RWPE2 (cell line): ENCODE results near the gene PXMP4.

Experiments used
- ATAC-seq: fragments of 200-7000 bp; cut with Tn5 transposase; 3 replicates; pipeline ENCODE4 v1.9.1; 2021; ENCODE audit warnings: low read depth
- DNase-seq: peaks from one replicate; pipeline ENCODE4 v3.0.0-alpha.2; 2020; ENCODE audit warnings: low spot score
- H3K27ac ChIP-seq: fragments of 450-650 bp; 2 replicates; pipeline ENCODE4 v1.5.1; 2017; ENCODE audit warnings: mild to moderate bottlenecking; ENCODE audit not compliant: poor library complexity, severe bottlenecking
- H3K27me3 ChIP-seq: fragments of 250-450 bp; sonication (Bioruptor Pico); 2 replicates; pipeline ENCODE4 v1.5.1; 2021; ENCODE audit warnings: mild to moderate bottlenecking, moderate library complexity; ENCODE audit not compliant: insufficient read depth, poor library complexity, severe bottlenecking
- H3K36me3 ChIP-seq: fragments of 250-450 bp; sonication (Bioruptor Pico); 2 replicates; pipeline ENCODE4 v1.5.1; 2020; ENCODE audit warnings: low read depth, mild to moderate bottlenecking, moderate library complexity
- H3K4me1 ChIP-seq: fragments of 250-450 bp; sonication (Bioruptor Pico); 2 replicates; pipeline ENCODE4 v1.5.1; 2021; ENCODE audit warnings: mild to moderate bottlenecking, moderate library complexity; ENCODE audit not compliant: insufficient read depth, poor library complexity, severe bottlenecking
- H3K4me3 ChIP-seq: fragments of 250-450 bp; sonication (Bioruptor Pico); 2 replicates; pipeline ENCODE4 v1.5.1; 2021; ENCODE audit warnings: mild to moderate bottlenecking, moderate library complexity; ENCODE audit not compliant: severe bottlenecking
- H3K9me3 ChIP-seq: fragments of 250-450 bp; sonication (Bioruptor Pico); 2 replicates; pipeline ENCODE4 v1.5.1; 2021; ENCODE audit warnings: mild to moderate bottlenecking, moderate library complexity; ENCODE audit not compliant: severe bottlenecking
- TF ChIP-seq, protein P1 (sequence below): fragments of 450-650 bp; IDR thresholded peaks from one replicate; pipeline ENCODE4 v1.5.1; 2017; ENCODE audit warnings: mild to moderate bottlenecking, moderate library complexity; ENCODE audit not compliant: poor library complexity, severe bottlenecking

The PXMP4 gene

DNA sequence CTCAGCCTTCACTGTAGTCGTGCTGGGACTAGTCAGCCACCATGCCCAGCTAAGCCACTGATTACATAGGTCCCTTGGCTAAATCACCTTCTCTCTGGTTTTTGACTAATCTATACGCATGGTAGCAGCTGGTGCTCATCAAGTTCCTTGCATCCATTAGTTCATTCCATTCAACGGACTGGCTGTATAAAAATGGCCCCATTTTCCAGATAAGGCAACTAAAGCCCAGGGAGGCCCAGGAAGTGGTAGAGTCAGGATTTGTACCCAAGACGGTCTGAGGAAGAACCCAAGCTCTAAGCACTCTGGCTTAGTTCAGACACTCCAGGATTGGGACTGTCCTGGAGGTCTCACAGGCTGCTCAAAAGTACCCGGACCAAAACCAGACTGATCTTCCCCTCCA, 38.8 kb downstream of the PXMP4 start:
- Histone ChIP-seq H3K27me3 (no peaks in the 10 kb centered on the region), H3K4me3 (no peak overlapping the region), H3K9me3 (no peaks in the 10 kb centered on the region), H3K36me3 (peaks cover 67% of the 10 kb centered on the region), H3K27ac (no peak overlapping the region), H3K4me1 (peaks cover 10% of the 10 kb centered on the region)
- ATAC-seq (no peak), DNase-seq (no peak)
- TF ChIP-seq, protein P1, sequence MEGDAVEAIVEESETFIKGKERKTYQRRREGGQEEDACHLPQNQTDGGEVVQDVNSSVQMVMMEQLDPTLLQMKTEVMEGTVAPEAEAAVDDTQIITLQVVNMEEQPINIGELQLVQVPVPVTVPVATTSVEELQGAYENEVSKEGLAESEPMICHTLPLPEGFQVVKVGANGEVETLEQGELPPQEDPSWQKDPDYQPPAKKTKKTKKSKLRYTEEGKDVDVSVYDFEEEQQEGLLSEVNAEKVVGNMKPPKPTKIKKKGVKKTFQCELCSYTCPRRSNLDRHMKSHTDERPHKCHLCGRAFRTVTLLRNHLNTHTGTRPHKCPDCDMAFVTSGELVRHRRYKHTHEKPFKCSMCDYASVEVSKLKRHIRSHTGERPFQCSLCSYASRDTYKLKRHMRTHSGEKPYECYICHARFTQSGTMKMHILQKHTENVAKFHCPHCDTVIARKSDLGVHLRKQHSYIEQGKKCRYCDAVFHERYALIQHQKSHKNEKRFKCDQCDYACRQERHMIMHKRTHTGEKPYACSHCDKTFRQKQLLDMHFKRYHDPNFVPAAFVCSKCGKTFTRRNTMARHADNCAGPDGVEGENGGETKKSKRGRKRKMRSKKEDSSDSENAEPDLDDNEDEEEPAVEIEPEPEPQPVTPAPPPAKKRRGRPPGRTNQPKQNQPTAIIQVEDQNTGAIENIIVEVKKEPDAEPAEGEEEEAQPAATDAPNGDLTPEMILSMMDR: no peak

DNA sequence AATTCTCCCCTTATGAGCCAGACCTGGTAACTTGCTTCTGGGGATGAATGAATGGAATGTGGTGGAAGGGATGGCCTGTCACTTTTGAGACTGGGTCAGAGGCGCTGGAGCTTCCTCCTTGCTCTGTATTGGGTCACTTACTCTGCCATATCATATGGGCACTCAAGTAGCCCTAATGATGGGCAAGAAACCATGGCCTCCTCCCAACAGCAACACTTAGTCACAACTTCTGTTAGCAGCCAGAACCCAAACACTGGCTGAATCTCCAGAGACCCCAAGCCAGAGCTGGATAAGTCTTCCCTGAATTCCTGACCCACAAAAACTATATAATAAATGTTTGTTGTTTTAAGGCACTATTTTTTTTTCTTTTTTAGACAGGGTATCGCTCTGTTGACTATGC, 39.4 kb downstream of the PXMP4 start:
- Histone ChIP-seq H3K4me1 (peaks cover 10% of the 10 kb centered on the region), H3K36me3 (peaks cover 70% of the 10 kb centered on the region), H3K9me3 (no peaks in the 10 kb centered on the region), H3K4me3 (no peak overlapping the region), H3K27ac (no peak overlapping the region), H3K27me3 (no peaks in the 10 kb centered on the region)
- TF ChIP-seq, protein P1: no peak
- DNase-seq: no peak
- ATAC-seq: no peak

DNA sequence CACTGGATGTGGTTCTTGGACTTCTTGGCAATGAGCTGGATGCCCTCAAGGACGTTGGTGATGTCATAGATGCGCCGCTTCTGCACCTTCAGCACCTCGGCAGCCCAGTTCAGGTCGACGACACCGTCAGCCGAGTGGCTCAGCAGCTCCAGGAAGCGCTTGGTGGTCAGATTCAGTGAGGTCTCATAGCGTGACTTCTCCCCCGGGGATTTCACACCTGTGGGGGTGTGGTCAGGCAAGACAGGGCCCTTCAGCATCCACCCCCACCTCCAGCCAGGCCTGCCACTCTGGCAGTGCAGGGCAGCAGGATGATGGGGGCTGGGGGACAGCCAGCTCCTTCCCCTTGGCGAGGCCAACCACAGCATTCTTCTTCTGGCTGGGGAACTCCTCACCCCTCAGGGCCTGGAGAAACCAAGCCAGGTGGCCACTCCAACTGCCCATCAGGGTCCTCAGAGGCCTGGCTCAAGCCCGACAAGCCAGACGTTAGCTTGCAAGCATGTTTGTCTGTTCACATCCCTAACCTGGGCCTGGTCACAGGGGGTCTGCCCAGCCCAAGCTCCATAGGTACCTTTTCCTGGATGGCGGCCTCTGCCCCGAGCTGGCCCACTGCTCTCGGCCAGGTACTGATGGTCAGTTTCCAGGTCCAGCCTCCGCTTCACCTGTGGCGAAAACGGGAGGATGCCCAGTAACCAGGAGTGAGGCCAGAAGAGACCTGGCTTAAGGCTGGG, 40.2 kb downstream of the PXMP4 start:
- Histone ChIP-seq H3K27me3 (no peaks in the 10 kb centered on the region), H3K4me1 (peaks cover 5% of the 10 kb centered on the region), H3K36me3 (peaks cover 70% of the 10 kb centered on the region), H3K9me3 (no peaks in the 10 kb centered on the region), H3K27ac (no peak overlapping the region), H3K4me3 (no peak overlapping the region)
- DNase-seq (peak; percentile 81), ATAC-seq (no peak)
- TF ChIP-seq, protein P1: no peak

DNA sequence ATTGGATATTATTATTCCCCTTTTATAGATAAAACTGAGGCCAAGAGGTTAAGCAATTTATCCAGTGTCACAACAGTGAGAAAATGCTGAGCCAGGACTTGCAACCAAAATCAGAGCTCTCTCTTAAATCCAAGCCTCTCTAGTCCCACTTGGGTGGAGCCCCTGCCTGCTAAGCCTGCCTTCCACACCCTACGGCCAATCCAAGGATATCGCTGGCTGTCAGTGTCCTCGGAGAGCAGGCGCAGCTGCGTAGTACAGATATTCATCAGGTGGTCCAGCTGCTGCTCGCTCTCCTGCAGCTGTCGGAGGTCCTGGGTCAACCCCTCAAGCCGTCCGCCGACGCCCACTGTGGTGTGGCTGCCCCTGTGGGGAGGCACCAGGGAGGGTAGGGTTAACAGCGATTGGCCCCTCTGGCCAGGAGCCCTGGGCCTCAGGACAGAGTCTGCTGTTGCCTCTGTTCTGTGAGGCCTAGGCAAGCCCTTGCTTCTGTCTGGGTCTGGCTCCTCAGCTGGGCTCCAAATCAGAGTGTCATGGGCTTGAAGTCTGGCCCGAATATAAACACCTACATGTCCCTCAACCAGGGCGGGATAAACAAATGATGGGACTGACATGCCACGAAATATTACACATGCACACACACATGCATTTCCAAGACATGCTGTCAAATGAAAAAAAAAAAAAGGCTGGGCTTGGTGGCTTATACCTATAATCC, 42.0 kb downstream of the PXMP4 start:
- Histone ChIP-seq H3K36me3 (peaks cover 58% of the 10 kb centered on the region), H3K9me3 (no peaks in the 10 kb centered on the region), H3K27ac (no peak overlapping the region), H3K27me3 (no peaks in the 10 kb centered on the region), H3K4me1 (no peaks in the 10 kb centered on the region), H3K4me3 (no peak overlapping the region)
- no peak for ATAC-seq
- DNase-seq: peak; percentile 82
- TF ChIP-seq, protein P1: no peak
